ENCODE results near the gene IL23R.

GRCh38 chr1:67118191-67118590, 48.1 kb upstream of the IL23R start:
- TF ChIP-seq CTCF (IDR thresholded peaks at IDR 0.05) (no peak), POLR2A (IDR thresholded peaks at IDR 0.05) (no peak)
